HG02642 (cell line): ENCODE data around the gene SPEM3.

Source experiments
- ATAC-seq: cut with Tn5 transposase; IDR thresholded peaks from one replicate; pipeline ENCODE4 v1.9.1; 2021; ENCODE audit warnings: mild to moderate bottlenecking; ENCODE audit not compliant: unreplicated experiment, poor library complexity

The SPEM3 gene

GRCh38 chr17:7440113-7440833 is 11.6 kb downstream of the SPEM3 start:
- ATAC-seq, result no peak

DNA sequence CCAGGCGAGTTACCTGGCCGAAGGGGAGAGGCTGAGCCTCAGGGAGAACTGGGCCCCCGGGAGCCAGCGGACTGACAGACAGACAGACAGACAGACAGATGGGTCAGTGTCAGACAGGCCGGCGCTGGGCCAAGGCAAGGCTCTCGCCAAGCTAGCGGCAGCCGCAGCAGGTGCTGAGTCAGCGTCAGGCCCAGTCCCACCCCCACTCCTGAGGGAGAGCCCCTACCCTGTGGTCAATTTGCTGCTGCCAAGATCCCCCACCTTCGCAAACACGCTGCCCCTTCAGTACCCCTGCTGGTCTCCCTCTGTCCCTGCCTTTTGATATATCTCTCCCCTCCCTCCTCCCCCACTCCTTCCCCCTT is 12.2 kb downstream of the SPEM3 start:
- no peak for ATAC-seq

- ATAC-seq, result no peak
Measured at GRCh38 chr17:7441266-7441665, 12.6 kb downstream of the SPEM3 start.

- no peak for ATAC-seq
Measured at GRCh38 chr17:7442142-7442541, 13.5 kb downstream of the SPEM3 start.

DNA sequence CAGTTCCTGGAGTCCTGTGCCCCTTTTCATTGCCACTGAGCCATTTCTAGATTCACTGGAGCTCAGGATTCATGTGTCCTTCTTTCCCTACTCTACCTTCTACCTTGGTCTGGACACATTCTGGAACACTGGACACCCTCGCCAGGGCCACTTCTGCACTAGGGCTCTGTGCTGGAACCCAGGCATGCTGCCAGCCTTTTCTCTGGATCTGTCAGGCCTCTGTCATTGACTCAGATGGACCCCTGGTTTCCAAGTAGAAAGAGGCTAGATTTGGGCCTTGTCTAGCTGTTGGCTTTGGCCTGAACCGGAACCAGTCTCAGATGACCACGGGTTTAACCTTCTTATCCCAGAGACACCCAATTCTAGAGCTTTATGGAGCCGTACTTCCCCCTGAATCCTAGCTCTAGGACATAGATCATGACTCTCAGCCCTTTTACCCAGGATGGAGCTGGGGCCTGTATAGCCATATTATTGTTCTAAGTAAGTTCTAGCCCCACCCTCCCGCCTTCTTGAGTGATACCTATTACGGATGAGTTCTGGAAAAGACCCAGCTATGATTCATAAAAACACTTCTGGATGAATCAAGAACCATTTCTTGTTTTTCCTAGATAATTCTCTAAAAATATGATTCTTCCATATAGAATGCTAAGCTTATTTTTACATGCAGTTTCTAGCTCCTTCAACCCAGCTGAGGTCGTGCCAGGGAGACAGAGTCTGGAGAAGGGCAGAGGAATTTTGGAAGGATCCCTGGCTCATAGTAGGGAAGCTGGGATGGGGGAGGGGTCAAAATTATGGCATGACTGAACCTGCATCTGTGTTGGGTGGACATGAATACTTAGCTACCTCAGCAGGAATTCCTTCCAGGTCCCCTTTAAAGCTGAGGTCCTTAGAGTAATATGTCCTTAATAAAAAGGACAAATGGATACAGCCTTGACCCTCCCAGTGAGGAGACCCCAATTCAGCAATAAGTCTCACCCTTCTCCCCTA is 15.1 kb downstream of the SPEM3 start:
- no peak for ATAC-seq

DNA sequence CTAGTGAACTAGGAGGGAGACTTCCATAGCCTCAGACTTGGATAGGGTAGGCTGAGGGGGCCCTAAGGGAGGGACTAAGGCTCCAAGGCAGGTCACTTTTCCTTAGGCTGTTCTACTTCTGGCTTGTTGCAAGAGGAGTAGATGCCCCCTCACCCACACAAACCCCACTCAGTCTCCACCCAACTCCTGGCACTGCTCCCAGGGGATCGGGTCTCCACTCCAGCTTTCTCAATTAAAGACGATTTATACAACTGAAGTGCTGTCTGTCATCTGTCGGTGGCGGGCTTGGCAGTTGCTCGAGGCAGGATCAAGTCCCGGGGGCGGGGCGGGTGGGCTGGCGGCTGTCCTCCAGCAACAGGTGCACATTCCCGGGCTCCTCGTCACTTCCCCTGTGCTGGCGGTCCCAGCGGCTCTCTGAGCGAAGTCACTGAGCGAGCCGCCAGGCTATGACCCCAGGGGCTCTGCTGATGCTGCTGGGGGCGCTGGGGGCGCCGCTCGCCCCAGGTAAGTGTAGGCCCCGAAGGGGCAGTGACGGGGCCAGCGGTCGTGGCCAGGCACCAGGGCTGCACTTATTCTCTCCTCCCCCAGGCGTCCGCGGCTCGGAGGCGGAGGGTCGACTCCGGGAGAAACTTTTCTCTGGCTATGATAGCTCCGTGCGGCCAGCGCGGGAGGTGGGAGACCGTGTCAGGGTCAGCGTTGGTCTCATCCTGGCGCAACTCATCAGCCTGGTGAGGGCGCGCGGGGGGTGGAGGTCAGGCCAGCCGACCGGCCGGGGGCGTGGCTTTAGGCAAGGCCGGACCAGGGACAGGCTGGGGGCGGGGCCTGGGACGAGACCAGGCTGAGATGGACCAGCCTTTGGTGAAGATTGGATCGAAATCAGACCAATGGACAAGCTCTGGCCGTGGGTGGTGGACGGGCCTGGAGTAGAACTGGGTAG is 16.3 kb downstream of the SPEM3 start, which contains the start of gene CHRNB1:
Gene CHRNB1 (plus strand): TSS at position 380 of the 937 bp plus-strand sequence. CDS start 67 bp downstream, at position 447.
- ATAC-seq, result peak; percentile 54

GRCh38 chr17:7445619-7445968 is 16.9 kb downstream of the SPEM3 start:
- ATAC-seq, result no peak

GRCh38 chr17:7448461-7448860 is 19.8 kb downstream of the SPEM3 start:
- no peak for ATAC-seq

DNA sequence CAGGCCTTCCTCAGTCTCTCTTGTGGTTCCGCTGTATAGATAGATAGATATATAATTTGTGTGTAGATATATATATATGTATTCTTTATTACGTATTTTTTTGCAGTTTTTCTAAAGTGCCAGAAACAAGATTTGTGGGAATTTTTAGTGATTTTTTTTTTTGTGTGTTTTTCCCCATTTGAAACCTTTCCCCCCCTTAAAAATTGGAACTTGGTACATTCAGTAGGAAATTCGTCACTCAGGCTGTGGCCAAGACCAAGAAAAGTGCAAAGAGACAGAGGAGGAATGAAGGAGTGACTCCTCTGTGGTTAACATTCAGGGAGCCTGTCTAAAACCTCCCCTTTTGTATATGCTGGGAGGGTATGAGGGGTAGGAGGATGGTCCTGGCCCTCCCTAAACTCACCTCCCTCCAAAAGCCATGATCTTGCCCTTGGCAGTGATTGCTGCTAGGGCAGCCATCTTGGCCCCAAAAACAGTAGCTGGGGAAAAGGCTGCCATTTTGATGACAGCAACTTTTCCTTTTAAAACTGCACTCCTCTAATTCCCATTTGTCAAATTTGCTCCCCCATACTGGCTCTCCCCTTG is 31.4 kb downstream of the SPEM3 start:
- ATAC-seq, result no peak

- ATAC-seq, result no peak
Measured at GRCh38 chr17:7460850-7461660, 32.4 kb downstream of the SPEM3 start.

DNA sequence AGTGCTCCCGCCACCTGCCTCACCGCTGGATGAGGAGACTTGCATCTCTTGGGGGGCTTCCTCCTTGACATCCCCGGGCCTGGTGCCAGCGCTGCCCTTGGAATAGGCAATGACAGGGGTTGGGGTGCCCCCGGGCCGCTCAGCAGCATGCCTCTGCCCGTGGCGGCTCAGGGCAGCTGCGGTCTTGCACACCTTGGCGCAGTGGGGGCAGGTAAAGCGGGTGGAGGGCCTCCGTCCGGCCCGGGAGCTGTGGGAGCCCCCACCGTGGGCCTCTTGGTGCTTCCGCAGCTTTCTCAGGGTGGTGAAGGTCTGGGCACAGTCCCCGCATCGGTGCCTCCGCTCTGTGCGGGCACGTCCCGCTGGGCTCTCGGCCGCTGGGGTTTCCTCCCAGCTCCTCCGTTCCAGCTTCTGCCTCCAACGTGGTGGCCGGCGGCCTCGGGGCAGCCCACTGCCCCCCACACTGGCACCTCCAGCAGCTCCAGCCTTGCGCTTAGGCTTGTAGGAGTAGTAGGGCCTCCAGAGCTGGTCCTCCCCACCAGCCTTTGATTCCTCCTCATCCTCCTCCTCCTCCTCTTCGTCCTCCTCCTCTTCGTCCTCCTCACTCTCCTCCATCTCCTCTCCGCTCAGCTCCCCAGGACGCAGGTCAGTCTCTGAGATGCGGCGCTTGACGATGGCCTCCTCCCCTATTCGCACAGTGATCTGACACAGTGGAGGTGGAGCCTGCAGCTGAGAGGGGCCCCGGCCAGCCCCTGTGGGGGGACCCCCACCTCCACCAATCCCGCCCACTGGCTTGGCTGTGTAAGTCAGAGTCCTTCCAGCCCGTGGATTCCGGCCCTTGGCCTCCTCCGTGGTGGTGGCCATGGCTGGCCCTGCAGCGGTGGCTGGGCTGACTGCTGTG is 34.1 kb downstream of the SPEM3 start:
- ATAC-seq, result no peak

- ATAC-seq, result no peak
Measured at GRCh38 chr17:7463372-7463846, 34.8 kb downstream of the SPEM3 start.

DNA sequence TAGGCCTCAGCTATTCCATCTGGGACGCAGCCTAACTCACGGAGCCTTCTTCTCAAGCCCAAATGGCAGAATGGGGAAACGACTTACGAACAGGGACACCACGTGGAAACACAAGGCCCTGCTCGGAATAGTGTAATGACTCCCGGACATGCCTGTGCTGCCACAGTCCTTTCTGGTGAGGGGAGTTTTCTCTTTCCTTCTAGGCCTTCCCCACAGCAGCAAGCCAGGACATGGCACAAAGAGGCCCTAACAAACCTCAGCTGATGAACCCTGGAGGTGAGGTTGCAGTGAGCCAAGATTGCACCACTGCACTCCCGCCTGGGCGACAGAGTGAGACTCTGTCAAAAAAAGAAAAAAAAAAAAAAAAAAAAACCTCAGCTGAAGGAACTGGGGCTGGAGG is 35.4 kb downstream of the SPEM3 start:
- no peak for ATAC-seq

DNA sequence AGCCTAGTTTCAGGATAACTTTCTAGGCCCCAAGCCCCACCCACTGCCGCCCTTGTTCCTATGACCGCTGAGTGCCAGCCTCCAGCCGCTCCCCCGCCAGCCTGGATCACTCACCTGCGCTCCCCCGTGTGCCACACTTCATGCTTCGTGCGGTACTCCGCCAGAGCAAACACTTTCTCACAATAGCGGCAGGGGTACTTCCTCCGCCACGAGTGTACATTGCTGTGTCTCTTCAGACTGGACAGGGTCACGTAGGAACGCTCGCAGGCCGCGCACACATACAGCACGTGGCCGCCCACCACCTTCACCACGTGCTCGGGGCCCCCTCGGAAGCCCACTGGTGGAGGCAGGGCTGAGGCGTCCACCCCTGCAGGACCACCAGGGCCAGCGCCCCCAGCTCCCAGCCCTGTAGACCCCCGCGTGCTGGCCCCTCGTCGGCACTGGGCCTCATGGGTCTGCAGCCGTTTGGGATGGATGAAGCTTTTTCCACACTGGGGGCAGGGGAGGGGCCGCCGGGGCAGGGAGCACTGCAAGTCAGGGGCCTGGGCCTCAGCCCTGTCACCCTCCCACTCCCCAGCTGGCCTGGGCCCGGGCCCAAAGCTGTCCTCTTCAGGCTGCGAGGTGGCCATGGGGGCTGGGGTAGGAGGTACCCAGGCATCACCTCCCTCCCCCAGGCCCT is 37.1 kb downstream of the SPEM3 start:
- ATAC-seq, result no peak

GRCh38 chr17:7466318-7466638 is 37.6 kb downstream of the SPEM3 start:
- ATAC-seq, result no peak

GRCh38 chr17:7466639-7467341 is 38.1 kb downstream of the SPEM3 start:
- ATAC-seq, result no peak

- no peak for ATAC-seq
Measured at GRCh38 chr17:7467498-7467897, 38.8 kb downstream of the SPEM3 start.
